ENCODE data around the gene TGFBI. TPM values are rescaled to one million over a fixed set of nuclear protein-coding genes. Genes with fewer than 3 reads are reported as not detected.

Gene TGFBI
- total and polyA plus RNA-seq, 2 donors (not counting 1 experiment from before 2014, with no cell fraction given): 398 to 889 TPM

GRCh38 chr5:136012041-136012804 lies 16.6 kb upstream of the TGFBI start:
- peak overlapping the region; percentile 41 for H3K4me2 ChIP-seq (ENCODE audit: extremely low read depth, insufficient read depth, low read length)
- DNase-seq (ENCODE audit: low read depth in 2 of 2): peak; percentile 70 to 78

GRCh38 chr5:136013559-136013958 lies 15.2 kb upstream of the TGFBI start:
- Histone ChIP-seq H3K4me3 (replicated peaks in 1 of 4; ENCODE audit: control extremely low read depth in 1 of 4, insufficient read depth in 1 of 4, low read depth in 3 of 4, low read length in 4 of 4) (no peak overlapping the region), H3K4me2 (ENCODE audit: extremely low read depth, insufficient read depth, low read length) (no peak overlapping the region), H3K27ac (ENCODE audit: insufficient read depth, low read length) (no peak overlapping the region), H3K9me3 (ENCODE audit: control insufficient read depth, insufficient read depth, low read depth, low read length) (no peaks in the 10 kb centered on the region), H2AFZ (ENCODE audit: low read length) (no peak overlapping the region), H3K4me1 (ENCODE audit: control insufficient read depth, extremely low read depth, insufficient read depth, low read length) (peaks cover 24% of the 10 kb centered on the region), H4K20me1 (ENCODE audit: control insufficient read depth, extremely low read depth, insufficient read depth, low read length) (no peaks in the 10 kb centered on the region), H3K9ac (ENCODE audit: insufficient read depth, low read length) (no peak overlapping the region), H3K36me3 (ENCODE audit: control insufficient read depth, insufficient read depth, low read length) (no peaks in the 10 kb centered on the region), H3K79me2 (ENCODE audit: control insufficient read depth, insufficient read depth, low read length) (no peaks in the 10 kb centered on the region), H3K27me3 (ENCODE audit: control insufficient read depth, insufficient read depth, low read length) (no peaks in the 10 kb centered on the region)
- TF ChIP-seq CTCF (conservative IDR thresholded peaks at IDR 0.05 in 1 of 2, IDR thresholded peaks at IDR 0.05 in 1 of 2; ENCODE audit: low read depth in 1 of 2, low read length in 2 of 2) (no peak), EZH2 (IDR thresholded peaks at IDR 0.05; ENCODE audit: low read length, missing control alignments) (no peak)
- no peak for DNase-seq (ENCODE audit: low read depth in 2 of 2)

More at GRCh38 chr5:136012041-136012804, 16.6 kb upstream of the TGFBI start:
- H3K27ac ChIP-seq (ENCODE audit: insufficient read depth, low read length): no peak overlapping the region
- no peaks in the 10 kb centered on the region for H4K20me1 ChIP-seq (ENCODE audit: control insufficient read depth, extremely low read depth, insufficient read depth, low read length)
- H3K4me1 ChIP-seq (ENCODE audit: control insufficient read depth, extremely low read depth, insufficient read depth, low read length): peaks cover 17% of the 10 kb centered on the region
- no peaks in the 10 kb centered on the region for H3K36me3 ChIP-seq (ENCODE audit: control insufficient read depth, insufficient read depth, low read length)
- H3K9me3 ChIP-seq (ENCODE audit: control insufficient read depth, insufficient read depth, low read depth, low read length): no peaks in the 10 kb centered on the region
- no peak overlapping the region for H2AFZ ChIP-seq (ENCODE audit: low read length)
- no peaks in the 10 kb centered on the region for H3K79me2 ChIP-seq (ENCODE audit: control insufficient read depth, insufficient read depth, low read length)
- no peak overlapping the region for H3K4me3 ChIP-seq (replicated peaks in 1 of 4; ENCODE audit: control extremely low read depth in 1 of 4, insufficient read depth in 1 of 4, low read depth in 3 of 4, low read length in 4 of 4)
- no peak overlapping the region for H3K9ac ChIP-seq (ENCODE audit: insufficient read depth, low read length)
- H3K27me3 ChIP-seq (ENCODE audit: control insufficient read depth, insufficient read depth, low read length): no peaks in the 10 kb centered on the region
- TF ChIP-seq CTCF (conservative IDR thresholded peaks at IDR 0.05 in 1 of 2, IDR thresholded peaks at IDR 0.05 in 1 of 2; ENCODE audit: low read depth in 1 of 2, low read length in 2 of 2) (no peak), EZH2 (IDR thresholded peaks at IDR 0.05; ENCODE audit: low read length, missing control alignments) (no peak)

DNA sequence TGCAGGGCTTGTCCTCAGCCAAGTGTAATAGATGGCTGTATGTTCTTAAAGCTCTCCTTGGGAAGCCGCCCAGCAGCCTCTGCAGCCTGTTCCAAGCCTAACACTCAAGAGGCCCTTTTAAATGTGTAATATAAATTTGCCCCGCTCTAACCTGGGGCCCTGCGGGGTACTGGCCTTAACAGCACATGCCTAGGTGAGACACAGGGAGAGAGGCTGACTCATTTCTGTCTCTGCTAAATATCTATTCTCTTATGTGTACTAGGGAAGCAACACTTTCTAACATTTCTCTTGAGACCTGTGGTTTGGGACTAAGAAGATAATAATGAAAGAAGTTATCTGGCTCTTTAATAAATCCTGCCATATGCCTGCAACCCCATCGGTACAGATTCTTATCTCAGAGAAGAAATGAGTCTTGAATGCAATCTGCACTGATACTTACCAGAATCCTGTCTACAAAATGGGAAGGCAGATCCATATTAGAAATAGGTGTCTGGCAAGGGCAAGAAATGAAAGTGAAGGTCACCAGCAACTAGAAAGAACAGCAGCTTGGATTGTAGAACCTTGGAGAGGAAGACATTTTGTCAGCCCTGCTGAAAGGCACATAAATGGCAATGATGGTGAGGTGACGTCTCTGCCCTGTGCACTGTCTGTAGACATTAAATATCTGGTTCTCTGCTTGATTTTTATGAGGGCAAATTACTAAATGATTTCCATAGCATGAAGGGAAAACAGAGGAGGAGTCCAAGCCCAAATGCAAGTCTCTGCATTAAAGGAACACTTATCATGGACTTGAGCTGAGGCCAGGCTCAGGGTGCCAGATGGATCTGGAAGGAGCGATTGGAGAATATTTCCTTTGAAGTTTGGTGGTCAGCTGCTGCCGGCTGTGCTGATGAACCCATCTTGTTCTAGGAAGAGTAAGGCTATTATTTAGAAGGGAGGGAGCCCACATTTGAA lies 14.5 kb upstream of the TGFBI start:
- Histone ChIP-seq H3K36me3 (ENCODE audit: control insufficient read depth, insufficient read depth, low read length) (no peaks in the 10 kb centered on the region), H4K20me1 (ENCODE audit: control insufficient read depth, extremely low read depth, insufficient read depth, low read length) (no peaks in the 10 kb centered on the region), H3K9ac (ENCODE audit: insufficient read depth, low read length) (no peak overlapping the region), H3K9me3 (ENCODE audit: control insufficient read depth, insufficient read depth, low read depth, low read length) (no peaks in the 10 kb centered on the region), H2AFZ (ENCODE audit: low read length) (no peak overlapping the region), H3K4me2 (ENCODE audit: extremely low read depth, insufficient read depth, low read length) (peak overlapping the region; percentile 18), H3K4me3 (replicated peaks in 1 of 4; ENCODE audit: control extremely low read depth in 1 of 4, insufficient read depth in 1 of 4, low read depth in 3 of 4, low read length in 4 of 4) (no peak overlapping the region), H3K27ac (ENCODE audit: insufficient read depth, low read length) (no peak overlapping the region), H3K27me3 (ENCODE audit: control insufficient read depth, insufficient read depth, low read length) (no peaks in the 10 kb centered on the region), H3K79me2 (ENCODE audit: control insufficient read depth, insufficient read depth, low read length) (no peaks in the 10 kb centered on the region), H3K4me1 (ENCODE audit: control insufficient read depth, extremely low read depth, insufficient read depth, low read length) (peaks cover 31% of the 10 kb centered on the region)
- peak; percentile 78 to 85 for DNase-seq (ENCODE audit: low read depth in 2 of 2)
- no peak for TF ChIP-seq CTCF (conservative IDR thresholded peaks at IDR 0.05 in 1 of 2, IDR thresholded peaks at IDR 0.05 in 1 of 2; ENCODE audit: low read depth in 1 of 2, low read length in 2 of 2)
- no peak for TF ChIP-seq EZH2 (IDR thresholded peaks at IDR 0.05; ENCODE audit: low read length, missing control alignments)

Measured in fibroblast of lung (primary cell).